HG03064 (cell line): ENCODE measurements around the gene TRIM8.
"Not testable (repeated sequence)": the region's sequence is repeated elsewhere in the genome, so short reads cannot be mapped to it uniquely, and the experiment has no call there.

ENCODE experiments used
- ATAC-seq: cut with Tn5 transposase; IDR thresholded peaks from one replicate; pipeline ENCODE4 v1.9.1; 2021; ENCODE audit warnings: low read depth; ENCODE audit not compliant: unreplicated experiment

TRIM8 gene

GRCh38 chr10:102667411-102667810 lies 23.1 kb downstream of the TRIM8 start:
- not testable (repeated sequence) for ATAC-seq

- ATAC-seq: no peak
Measured at GRCh38 chr10:102668326-102669107, 24.2 kb downstream of the TRIM8 start.

- ATAC-seq: no peak
Measured at GRCh38 chr10:102669206-102670064, 25.2 kb downstream of the TRIM8 start.

GRCh38 chr10:102670065-102670670 lies 25.9 kb downstream of the TRIM8 start:
- ATAC-seq: no peak

- ATAC-seq: no peak
Measured at GRCh38 chr10:102670871-102671434, 26.7 kb downstream of the TRIM8 start.

- ATAC-seq: no peak
Measured at GRCh38 chr10:102673236-102673818, 29.0 kb downstream of the TRIM8 start.

GRCh38 chr10:102673819-102674511 lies 29.7 kb downstream of the TRIM8 start:
- no peak for ATAC-seq

GRCh38 chr10:102674566-102674965 lies 30.3 kb downstream of the TRIM8 start:
- ATAC-seq: no peak

- no peak for ATAC-seq
Measured at GRCh38 chr10:102675011-102675665, 30.9 kb downstream of the TRIM8 start.

GRCh38 chr10:102675666-102676533 lies 31.6 kb downstream of the TRIM8 start:
- ATAC-seq: no peak

GRCh38 chr10:102676534-102677315 lies 32.4 kb downstream of the TRIM8 start:
- no peak for ATAC-seq

- no peak for ATAC-seq
Measured at GRCh38 chr10:102677331-102678067, 33.2 kb downstream of the TRIM8 start.

- ATAC-seq: no peak
Measured at GRCh38 chr10:102678068-102678400, 33.8 kb downstream of the TRIM8 start.

GRCh38 chr10:102678842-102679289 lies 34.6 kb downstream of the TRIM8 start:
- ATAC-seq: no peak

GRCh38 chr10:102679596-102679995 lies 35.3 kb downstream of the TRIM8 start:
- ATAC-seq: no peak

GRCh38 chr10:102681696-102682095 lies 37.4 kb downstream of the TRIM8 start:
- ATAC-seq: no peak

GRCh38 chr10:102682416-102682815 lies 38.1 kb downstream of the TRIM8 start:
- ATAC-seq: no peak
